Measurements from ENCODE around the gene HAUS7. TPM values are rescaled to one million over a fixed set of nuclear protein-coding genes. Genes with fewer than 3 reads are reported as not detected.

Gene HAUS7
- total RNA-seq, 1 experiment from 2014 or later: 28.9 TPM

DNA sequence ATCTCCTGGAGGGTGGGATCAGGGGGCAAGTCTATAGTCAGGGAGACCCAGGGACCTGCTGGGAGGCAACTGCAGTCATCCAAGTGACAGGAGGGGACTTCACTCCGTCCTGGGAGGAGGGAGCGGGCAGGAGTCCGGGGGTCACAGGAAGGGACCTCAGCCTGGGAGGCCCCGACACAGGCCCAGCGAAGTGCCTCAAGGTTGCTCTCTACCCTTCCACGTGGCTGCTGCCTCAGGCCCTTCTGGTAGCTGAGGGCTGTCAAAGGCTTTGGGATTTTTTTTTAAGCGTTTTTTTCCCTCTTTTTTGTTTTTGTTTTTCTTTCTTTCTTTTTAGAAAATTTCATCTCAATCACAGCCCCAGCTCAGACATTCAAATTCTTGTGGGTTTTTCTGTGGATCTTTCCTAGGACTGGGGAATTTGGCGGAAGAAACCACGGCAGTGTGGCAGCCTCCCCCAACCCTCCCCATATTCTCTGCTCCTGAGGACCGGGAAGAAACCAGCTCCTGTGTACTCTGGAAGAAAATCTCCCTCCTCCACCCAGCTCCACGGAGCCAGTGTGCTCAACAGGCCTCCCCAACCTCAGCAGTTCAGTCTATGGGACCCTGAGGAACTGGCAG, 1.4 kb upstream of the HAUS7 start:
- no peak overlapping the region for H2AFZ ChIP-seq (ENCODE audit: low read depth, low read length, poor library complexity, severe bottlenecking)
- no peaks in the 10 kb centered on the region for H3K9me2 ChIP-seq (ENCODE audit: insufficient read depth)
- intact Hi-C loops (cut with micrococcal nuclease): no loop called here
- H3K4me1 ChIP-seq (ENCODE audit: control insufficient read depth in 1 of 2, insufficient read depth in 2 of 2, low read length in 2 of 2): peaks cover 0 to 5% of the 10 kb centered on the region in 2 experiments; a peak in 1 of 4 replicates
- no peaks in the 10 kb centered on the region for H4K20me1 ChIP-seq (ENCODE audit: insufficient read depth)
- ATAC-seq (no peak), DNase-seq (ENCODE audit: low read depth, low spot score) (no peak)
- TF ChIP-seq SP1 (IDR thresholded peaks at IDR 0.05; ENCODE audit: low read depth) (no peak), ZFX (IDR thresholded peaks at IDR 0.05) (no peak)
- no peaks in the 10 kb centered on the region for H3K9me3 ChIP-seq (ENCODE audit: control insufficient read depth in 1 of 2, insufficient read depth in 1 of 2, low read depth in 1 of 2, low read length in 2 of 2)
- no peak overlapping the region for H3K4me3 ChIP-seq (replicated peaks in 1 of 2; ENCODE audit: low read depth in 1 of 2, low read length in 2 of 2)
- ChIA-PET RAD21 (ENCODE audit: low non-redundant PET in 1 of 2, low total read pairs in 2 of 2, uncharacterized antibody in 2 of 2, unreplicated experiment in 2 of 2) (interaction anchor here in 1 of 2 experiments (1.7 kb wide), 1 partner anchor 35 kb away, joined by 12 read pairs; no protein-coding TSS in a partner anchor), POLR2A (interaction anchor here (0.6 kb wide), 1 partner anchor 499 kb away, joined by 3 read pairs; no protein-coding TSS in a partner anchor), CTCF (interaction anchor here (0.9 to 1.9 kb wide), 2 partner anchors 9 to 35 kb away, joined by 3 to 7 read pairs; no protein-coding TSS in a partner anchor)
- no peak overlapping the region for H3K4me2 ChIP-seq (ENCODE audit: low read length)
- peaks cover 8% of the 10 kb centered on the region for H3K79me2 ChIP-seq (ENCODE audit: insufficient read depth, low read length)
- no peak overlapping the region for H3K27ac ChIP-seq (ENCODE audit: low read depth, low read length)
- H3K27me3 ChIP-seq (ENCODE audit: insufficient read depth, low read length): no peaks in the 10 kb centered on the region
- no peak overlapping the region for H3K9ac ChIP-seq (ENCODE audit: low read length)
- BruUV-seq (replicated peaks): no TSS peak
- H3K36me3 ChIP-seq (ENCODE audit: control insufficient read depth in 1 of 2, insufficient read depth in 2 of 2, low read length in 2 of 2): no peaks in the 10 kb centered on the region

- Histone ChIP-seq H3K9me3 (ENCODE audit: control insufficient read depth in 1 of 2, insufficient read depth in 1 of 2, low read depth in 1 of 2, low read length in 2 of 2) (no peaks in the 10 kb centered on the region), H3K9me2 (ENCODE audit: insufficient read depth) (no peaks in the 10 kb centered on the region), H3K9ac (ENCODE audit: low read length) (peak overlapping the region; percentile 73), H3K27ac (ENCODE audit: low read depth, low read length) (peak overlapping the region; percentile 35; the same call in 1 of the 2 replicates), H3K36me3 (ENCODE audit: control insufficient read depth in 1 of 2, insufficient read depth in 2 of 2, low read length in 2 of 2) (no peaks in the 10 kb centered on the region), H3K4me1 (ENCODE audit: control insufficient read depth in 1 of 2, insufficient read depth in 2 of 2, low read length in 2 of 2) (peaks cover 0 to 2% of the 10 kb centered on the region in 2 experiments; a peak in 1 of 4 replicates), H4K20me1 (ENCODE audit: insufficient read depth) (no peaks in the 10 kb centered on the region), H3K4me3 (replicated peaks in 1 of 2; ENCODE audit: low read depth in 1 of 2, low read length in 2 of 2) (peak overlapping the region; percentile 73 to 78), H3K27me3 (ENCODE audit: insufficient read depth, low read length) (no peaks in the 10 kb centered on the region), H3K79me2 (ENCODE audit: insufficient read depth, low read length) (peaks cover 8% of the 10 kb centered on the region), H2AFZ (ENCODE audit: low read depth, low read length, poor library complexity, severe bottlenecking) (no peak overlapping the region), H3K4me2 (ENCODE audit: low read length) (peak overlapping the region; percentile 80)
- TF ChIP-seq POLR2A (IDR thresholded peaks at IDR 0.05; ENCODE audit: borderline replicate concordance, extremely low read depth, insufficient read depth, insufficient read length) (no peak), POLR2AphosphoS5 (IDR thresholded peaks at IDR 0.05; ENCODE audit: low read depth, low read length) (no peak), CTCF (IDR thresholded peaks at IDR 0.05 in 2 of 3, conservative IDR thresholded peaks at IDR 0.05 in 1 of 3; ENCODE audit: borderline replicate concordance in 1 of 3, insufficient read depth in 1 of 3, low read depth in 2 of 3, low read length in 2 of 3) (peak in 2 of 3 experiments; percentile 3 to 14; a peak in 1 of 6 replicates), JUND (IDR thresholded peaks at IDR 0.05) (no peak), ZFX (IDR thresholded peaks at IDR 0.05) (peak; percentile 27; the same call in 1 of the 2 replicates)
- POLR2A ChIA-PET: no interaction called here
- ATAC-seq (peak; percentile 43), DNase-seq (ENCODE audit: low read depth, low spot score) (no peak)
- RAD21 ChIA-PET (ENCODE audit: low non-redundant PET in 1 of 2, low total read pairs in 2 of 2, uncharacterized antibody in 2 of 2, unreplicated experiment in 2 of 2): no interaction called here
- TSS peak; percentile 62 for BruUV-seq (replicated peaks)
- intact Hi-C loops (cut with micrococcal nuclease): no loop called here
- CTCF ChIA-PET: interaction anchor here (0.6 to 1.9 kb wide), 5 partner anchors 9 to 198 kb away, joined by 3 to 7 read pairs (median 3); no protein-coding TSS in a partner anchor
Observed at GRCh38 chrX:153469811-153470410, 465 bp downstream of the HAUS7 start.

Measured in HCT116 (cell line).